Activated CD8-positive, alpha-beta memory T cell treated with anti-CD3 and anti-CD28 coated beads, Interleukin-2, amount 10 ng/mL, durations not matched to agents 7 days and 5 days (primary cell): ENCODE results near the gene ANO6. TPM values are rescaled to one million over a fixed set of nuclear protein-coding genes. Genes with fewer than 3 reads are reported as not detected.
A peak's percentile ranks its signal among the peaks of the same experiment; 100 is the strongest.
"Not testable (repeated sequence)": the region's sequence is repeated elsewhere in the genome, so short reads cannot be mapped to it uniquely, and the experiment has no call there.

Source experiments
- ATAC-seq: fragments of 150-1000 bp; cut with Tn5 transposase; one replicate; pipeline ENCODE4 v1.10.0; 2021; ENCODE audit warnings: moderate library complexity
- CTCF ChIA-PET: fragments of 350-600 bp; sonication (Branson Sonifier 250); formaldehyde crosslinking; loops from one replicate; lab custom pipeline; 2021; ENCODE audit warnings: antibody characterized with exemption; lab: Charles Lee
- DNase-seq: peaks from one replicate; pipeline ENCODE4 v3.0.0-alpha.2; 2020
- H3K27ac Mint-ChIP-seq: one replicate; pipeline ENCODE4 v1.8.0; 2021; ENCODE audit warnings: mild to moderate bottlenecking, mixed read lengths
- H3K27me3 Mint-ChIP-seq: one replicate; pipeline ENCODE4 v1.8.0; 2021; ENCODE audit warnings: mixed read lengths
- H3K36me3 Mint-ChIP-seq: one replicate; pipeline ENCODE4 v1.8.0; 2021; ENCODE audit warnings: mild to moderate bottlenecking, mixed read lengths
- H3K4me1 Mint-ChIP-seq: one replicate; pipeline ENCODE4 v1.8.0; 2021; ENCODE audit warnings: mixed read lengths
- H3K4me3 Mint-ChIP-seq: one replicate; pipeline ENCODE4 v1.8.0; 2021; ENCODE audit warnings: mild to moderate bottlenecking, moderate library complexity, mixed read lengths
- H3K9me3 Mint-ChIP-seq: one replicate; pipeline ENCODE4 v1.8.0; 2022; ENCODE audit warnings: low read depth, mixed read lengths
- total RNA-seq, 2 experiments: library from RNA; stranded (reverse); gene quantifications; one replicate each; pipeline ENCODE4 v1.2.3, GENCODE V29; 2021

ANO6 gene
- total RNA-seq, 2 experiments from 2014 or later: 21.7 to 22.6 TPM

DNA sequence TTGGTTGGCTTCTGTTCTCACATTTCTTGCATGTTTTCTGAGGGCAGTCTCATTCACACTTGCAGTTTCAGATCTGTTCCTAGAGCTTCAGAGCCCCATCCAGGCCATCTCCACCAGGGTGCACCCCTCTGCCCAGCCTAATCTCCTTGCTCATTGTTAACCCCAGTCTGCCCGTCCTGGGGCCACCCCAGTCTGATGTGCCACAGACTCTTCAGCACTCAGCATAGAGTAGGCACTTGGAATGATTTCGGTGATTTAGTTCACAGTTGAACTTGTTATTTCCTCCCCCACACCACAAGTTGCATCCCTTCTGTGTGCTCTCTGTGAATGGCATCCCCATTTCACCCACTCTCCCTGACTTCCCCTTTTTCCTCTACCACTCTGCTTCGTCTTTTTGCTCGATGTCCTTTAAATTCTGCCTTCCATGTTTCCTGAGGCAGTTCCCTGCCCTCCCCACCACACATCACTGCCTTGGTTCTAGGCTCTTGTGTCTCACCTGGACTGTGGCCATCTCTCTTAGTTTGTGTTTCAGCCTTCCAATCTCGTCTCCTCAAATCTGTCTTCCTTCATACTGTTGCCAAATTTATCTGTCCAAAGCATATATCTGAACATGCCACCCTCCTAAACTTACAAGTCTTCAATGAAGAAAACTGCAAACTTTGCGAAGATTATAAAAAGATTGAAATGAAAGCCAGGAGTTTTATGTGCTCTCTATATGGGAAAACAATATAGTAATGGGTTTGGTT lies 41.5 kb downstream of the ANO6 start:
- Mint-ChIP-seq H3K27me3 (no peaks in the 10 kb centered on the region), H3K4me1 (peaks cover 12% of the 10 kb centered on the region), H3K27ac (no peak overlapping the region), H3K36me3 (peaks cover 5% of the 10 kb centered on the region), H3K4me3 (no peak overlapping the region), H3K9me3 (no peaks in the 10 kb centered on the region)
- CTCF ChIA-PET: interaction anchor here (0.5 kb wide), 1 partner anchor 313 kb away, joined by 3 read pairs; no protein-coding TSS in a partner anchor
- ATAC-seq (peak; percentile 45), DNase-seq (no peak)

DNA sequence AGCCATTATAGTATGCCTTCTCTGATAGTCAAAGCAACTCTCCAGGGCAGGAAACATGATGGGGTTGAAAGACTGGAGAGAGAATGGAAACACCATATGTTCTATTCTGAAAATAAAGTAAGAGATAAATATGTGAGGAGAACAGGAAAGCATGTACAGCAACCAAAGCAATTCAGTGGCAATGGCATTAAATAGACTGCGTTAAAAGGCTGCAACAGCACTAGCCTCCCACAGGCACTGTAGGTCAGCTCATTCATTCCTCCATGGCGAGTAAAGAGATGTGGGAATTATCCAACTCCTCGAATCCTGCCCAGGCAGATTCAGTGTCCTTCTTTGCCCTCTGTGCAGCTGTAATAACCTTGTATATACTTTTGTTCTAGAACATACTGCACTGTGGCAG lies 43.8 kb downstream of the ANO6 start:
- CTCF ChIA-PET: no interaction called here
- Mint-ChIP-seq H3K36me3 (peaks cover 9% of the 10 kb centered on the region), H3K9me3 (no peaks in the 10 kb centered on the region), H3K4me3 (no peak overlapping the region), H3K27ac (no peak overlapping the region), H3K27me3 (no peaks in the 10 kb centered on the region), H3K4me1 (peaks cover 12% of the 10 kb centered on the region)
- DNase-seq (no peak), ATAC-seq (no peak)

DNA sequence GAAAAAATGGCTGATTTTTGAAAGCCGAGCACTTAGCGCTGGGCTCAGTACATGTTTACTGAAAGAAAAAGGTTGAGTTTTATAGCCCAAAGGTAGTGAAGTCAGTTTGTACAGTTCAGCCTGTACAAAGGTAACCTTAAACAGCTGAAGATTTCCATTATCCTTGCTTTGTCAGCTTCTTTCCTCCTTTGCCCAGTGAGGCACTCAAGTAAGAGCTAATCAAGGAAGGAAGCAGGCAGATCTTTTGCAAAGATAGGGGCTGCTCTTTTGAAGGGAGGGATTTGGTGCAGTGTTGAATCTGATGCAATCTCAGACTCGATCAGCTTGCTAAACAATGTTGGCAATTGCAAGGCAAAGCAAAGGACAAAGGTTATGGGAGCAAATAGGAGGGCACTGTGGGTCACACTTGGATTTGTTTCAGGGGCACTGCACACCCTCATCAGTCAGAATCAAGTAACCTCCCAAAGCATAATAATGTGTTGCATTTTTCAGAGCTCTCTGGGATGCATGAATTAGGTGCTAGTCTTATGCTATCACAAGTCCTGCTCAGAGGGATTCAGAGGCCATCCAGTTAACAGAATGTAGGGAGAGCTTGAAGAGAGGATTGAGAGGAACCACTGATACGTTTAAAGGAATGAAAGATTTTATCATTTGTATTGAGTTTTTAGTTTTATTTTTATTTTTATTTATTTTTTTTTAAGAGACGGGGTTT lies 44.4 kb downstream of the ANO6 start:
- Mint-ChIP-seq H3K4me1 (peaks cover 12% of the 10 kb centered on the region), H3K4me3 (no peak overlapping the region), H3K27ac (no peak overlapping the region), H3K9me3 (no peaks in the 10 kb centered on the region), H3K36me3 (peaks cover 9% of the 10 kb centered on the region), H3K27me3 (no peaks in the 10 kb centered on the region)
- CTCF ChIA-PET: no interaction called here
- ATAC-seq (no peak), DNase-seq (no peak)

DNA sequence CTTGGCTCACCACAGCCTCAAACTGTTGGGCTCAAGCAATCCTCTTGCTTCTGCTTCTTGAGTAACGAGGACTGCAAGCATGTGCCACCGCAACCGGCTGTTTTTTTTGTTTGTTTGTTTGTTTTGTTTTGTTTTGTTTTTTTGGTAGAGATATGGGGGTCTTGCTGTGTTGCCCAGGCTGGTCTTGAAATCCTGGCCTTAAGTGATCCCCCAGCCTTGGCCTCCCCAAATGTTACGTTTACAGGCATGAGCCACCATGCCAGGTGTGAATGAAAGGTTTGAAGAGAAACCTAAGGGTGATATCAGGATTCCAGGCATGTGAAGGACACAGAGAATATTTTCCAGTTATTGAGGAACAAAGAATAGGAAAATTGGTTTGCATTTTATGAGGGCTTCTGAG lies 45.0 kb downstream of the ANO6 start:
- CTCF ChIA-PET: no interaction called here
- Mint-ChIP-seq H3K36me3 (peaks cover 9% of the 10 kb centered on the region), H3K9me3 (no peaks in the 10 kb centered on the region), H3K4me1 (peaks cover 12% of the 10 kb centered on the region), H3K27me3 (no peaks in the 10 kb centered on the region), H3K27ac (no peak overlapping the region), H3K4me3 (no peak overlapping the region)
- DNase-seq: no peak
- ATAC-seq: no peak

DNA sequence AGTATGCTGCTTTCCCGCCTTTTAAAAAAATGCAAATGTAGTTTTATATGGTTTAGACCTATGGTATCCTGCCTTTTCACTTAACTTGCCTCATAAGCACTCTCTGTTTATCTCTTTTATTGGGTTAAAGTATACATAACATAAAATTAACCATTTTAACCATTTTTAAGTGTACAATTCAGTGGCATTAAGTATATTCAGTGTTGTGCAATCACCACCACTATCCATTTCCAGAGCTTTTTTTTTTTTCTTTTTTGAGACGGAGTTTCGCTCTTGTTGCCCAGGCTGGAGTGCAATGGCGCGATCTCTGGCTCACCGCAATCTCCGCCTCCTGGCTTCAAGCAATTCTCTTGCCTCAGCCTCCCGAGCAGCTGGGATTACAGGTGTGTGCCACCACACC lies 46.3 kb downstream of the ANO6 start:
- CTCF ChIA-PET, H3K36me3 Mint-ChIP-seq: not testable (repeated sequence)

DNA sequence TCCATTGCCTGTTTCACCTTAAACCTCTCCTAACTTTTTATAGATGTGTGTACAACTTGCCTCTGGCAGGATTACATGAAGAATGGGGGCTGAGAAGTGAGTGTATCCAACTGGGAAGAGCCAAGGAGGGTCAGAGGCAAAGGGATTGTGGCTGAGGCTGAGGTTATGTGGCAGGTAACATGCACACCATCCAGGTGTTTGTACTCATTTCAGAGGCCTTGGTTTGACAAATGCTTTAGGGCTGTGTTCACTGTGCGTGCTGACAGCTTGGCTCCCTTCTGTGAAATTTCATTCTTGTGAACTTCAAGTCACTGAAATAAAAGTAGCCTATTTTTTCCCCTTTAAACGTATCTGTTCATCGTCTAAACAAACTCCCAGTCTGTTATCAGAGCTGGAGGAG lies 47.7 kb downstream of the ANO6 start:
- CTCF ChIA-PET: interaction anchor here (0.7 kb wide), 1 partner anchor 73 kb away, joined by 3 read pairs; no protein-coding TSS in a partner anchor
- Mint-ChIP-seq H3K4me3 (no peak overlapping the region), H3K36me3 (peaks cover 9% of the 10 kb centered on the region), H3K4me1 (peaks cover 3% of the 10 kb centered on the region), H3K27me3 (no peaks in the 10 kb centered on the region), H3K27ac (no peak overlapping the region), H3K9me3 (no peaks in the 10 kb centered on the region)
- no peak for DNase-seq
- no peak for ATAC-seq

More for the DNA sequence above, 46.3 kb downstream of the ANO6 start:
- H3K27ac Mint-ChIP-seq, H3K4me1 Mint-ChIP-seq, ATAC-seq, H3K4me3 Mint-ChIP-seq, H3K27me3 Mint-ChIP-seq, DNase-seq, H3K9me3 Mint-ChIP-seq: not testable (repeated sequence)

DNA sequence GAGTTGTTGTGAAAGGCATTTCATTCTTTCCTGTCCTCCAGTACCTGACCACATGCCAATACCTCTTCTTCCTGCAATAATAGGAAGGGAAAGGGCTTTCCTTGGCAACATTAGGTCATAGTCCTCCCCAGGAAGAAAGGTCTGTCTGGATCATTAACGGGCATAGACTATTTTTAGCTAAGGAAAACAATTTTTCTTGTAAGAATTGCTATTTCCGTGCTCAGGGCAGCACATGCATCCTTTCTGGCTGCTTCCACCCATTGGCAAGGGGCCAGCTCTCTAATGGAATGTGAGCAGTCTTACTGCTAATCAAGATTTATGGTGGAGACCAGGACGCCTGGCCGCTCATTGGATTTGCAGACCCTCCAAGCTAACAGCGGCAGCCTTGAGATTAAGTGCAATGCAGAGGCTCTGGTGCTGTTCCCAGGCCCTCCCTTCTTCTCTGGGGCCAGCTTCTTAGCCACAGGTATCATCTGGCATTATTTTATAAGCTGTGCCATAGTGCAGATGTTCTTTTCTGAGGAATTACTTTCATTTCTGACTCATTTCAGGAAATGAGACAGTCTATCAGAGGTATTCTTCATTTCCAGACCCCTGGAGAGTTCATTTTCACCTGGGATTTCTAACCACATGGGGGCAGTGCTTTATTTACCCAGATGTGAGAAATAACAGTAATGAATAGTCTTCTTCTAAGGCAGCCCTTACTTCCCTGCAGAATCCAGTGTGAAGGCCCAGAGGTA lies 52.9 kb downstream of the ANO6 start:
- ATAC-seq: no peak
- no peak for DNase-seq
- Mint-ChIP-seq H3K36me3 (peaks cover 8% of the 10 kb centered on the region), H3K9me3 (no peaks in the 10 kb centered on the region), H3K27me3 (no peaks in the 10 kb centered on the region), H3K4me3 (no peak overlapping the region), H3K4me1 (peaks cover 2% of the 10 kb centered on the region), H3K27ac (no peak overlapping the region)
- CTCF ChIA-PET: interaction anchor here (0.6 kb wide), 1 partner anchor 23 kb away, joined by 3 read pairs; no protein-coding TSS in a partner anchor

DNA sequence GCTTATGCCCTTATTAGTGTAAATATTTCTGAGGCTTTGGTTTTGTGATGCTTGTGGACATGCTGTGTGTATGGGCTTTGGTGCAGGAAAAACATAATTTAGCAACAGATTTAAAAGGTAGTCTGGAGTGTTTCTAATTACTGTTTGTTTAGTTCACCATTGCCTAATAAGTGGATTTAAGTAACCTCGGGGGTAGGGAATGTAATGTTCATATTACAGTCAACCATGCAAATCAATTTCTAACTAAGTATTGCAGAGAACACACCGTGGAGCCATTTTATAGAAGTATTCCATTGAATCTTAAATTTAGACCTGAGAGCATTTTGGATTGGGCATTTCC lies 53.5 kb downstream of the ANO6 start:
- Mint-ChIP-seq H3K4me3 (no peak overlapping the region), H3K4me1 (peaks cover 2% of the 10 kb centered on the region), H3K27ac (no peak overlapping the region), H3K27me3 (no peaks in the 10 kb centered on the region), H3K9me3 (no peaks in the 10 kb centered on the region), H3K36me3 (peaks cover 7% of the 10 kb centered on the region)
- CTCF ChIA-PET: interaction anchor here (0.6 kb wide), 1 partner anchor 24 kb away, joined by 3 read pairs; no protein-coding TSS in a partner anchor
- DNase-seq (no peak), ATAC-seq (no peak)

DNA sequence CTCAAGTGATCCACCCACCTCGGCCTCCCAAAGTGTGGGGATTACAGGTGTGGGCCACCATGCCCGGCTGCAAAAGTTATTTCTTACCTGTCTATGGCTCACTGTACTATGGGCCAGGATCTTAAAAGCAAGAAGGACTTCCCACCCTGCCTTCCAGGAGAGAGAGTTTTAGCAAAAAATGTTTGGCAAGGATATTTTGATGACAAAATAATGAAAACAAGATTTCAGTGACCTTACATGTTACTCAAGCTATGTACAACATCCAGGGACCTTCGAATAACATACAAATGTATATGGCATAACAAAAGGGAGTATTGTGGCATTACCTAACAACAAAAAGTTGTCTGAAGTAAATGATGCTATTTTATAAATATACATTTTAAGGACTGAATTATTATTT lies 55.1 kb downstream of the ANO6 start:
- peaks cover 7% of the 10 kb centered on the region for H3K36me3 Mint-ChIP-seq
- H3K27me3 Mint-ChIP-seq: no peaks in the 10 kb centered on the region
- no peaks in the 10 kb centered on the region for H3K9me3 Mint-ChIP-seq
- no peak overlapping the region for H3K27ac Mint-ChIP-seq
- peaks cover 2% of the 10 kb centered on the region for H3K4me1 Mint-ChIP-seq
- no peak overlapping the region for H3K4me3 Mint-ChIP-seq
- CTCF ChIA-PET: no interaction called here
- DNase-seq (no peak), ATAC-seq (no peak)

DNA sequence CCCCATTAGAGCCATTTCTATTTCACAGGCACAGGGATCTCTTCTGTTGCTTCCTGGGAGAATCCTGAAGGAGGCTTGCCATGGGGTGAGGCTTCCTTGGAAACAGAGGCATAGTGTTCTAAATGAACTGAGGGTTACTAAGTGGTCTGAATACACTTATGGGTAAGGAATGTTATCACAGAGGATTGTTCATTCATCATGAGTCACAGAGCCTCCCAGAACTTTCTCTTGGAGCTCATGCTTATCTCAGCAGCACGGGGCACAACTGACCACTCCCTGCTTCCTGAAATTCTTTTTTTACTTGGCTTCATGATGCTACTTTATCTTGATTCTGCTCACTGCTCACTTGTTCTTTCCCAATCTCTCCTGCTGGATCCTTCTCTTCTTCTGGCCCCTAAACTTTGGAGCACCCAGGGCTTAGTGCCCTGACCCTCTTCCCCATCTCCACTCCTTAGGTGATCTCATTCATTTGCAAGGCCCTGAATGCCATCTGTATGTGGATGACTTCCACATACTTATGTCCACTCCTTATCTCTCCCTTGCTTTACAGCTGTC lies 57.9 kb downstream of the ANO6 start:
- Mint-ChIP-seq H3K4me1 (no peaks in the 10 kb centered on the region), H3K36me3 (peaks cover 9% of the 10 kb centered on the region), H3K27ac (no peak overlapping the region), H3K27me3 (no peaks in the 10 kb centered on the region), H3K4me3 (no peak overlapping the region), H3K9me3 (no peaks in the 10 kb centered on the region)
- CTCF ChIA-PET: no interaction called here
- ATAC-seq (no peak), DNase-seq (no peak)

DNA sequence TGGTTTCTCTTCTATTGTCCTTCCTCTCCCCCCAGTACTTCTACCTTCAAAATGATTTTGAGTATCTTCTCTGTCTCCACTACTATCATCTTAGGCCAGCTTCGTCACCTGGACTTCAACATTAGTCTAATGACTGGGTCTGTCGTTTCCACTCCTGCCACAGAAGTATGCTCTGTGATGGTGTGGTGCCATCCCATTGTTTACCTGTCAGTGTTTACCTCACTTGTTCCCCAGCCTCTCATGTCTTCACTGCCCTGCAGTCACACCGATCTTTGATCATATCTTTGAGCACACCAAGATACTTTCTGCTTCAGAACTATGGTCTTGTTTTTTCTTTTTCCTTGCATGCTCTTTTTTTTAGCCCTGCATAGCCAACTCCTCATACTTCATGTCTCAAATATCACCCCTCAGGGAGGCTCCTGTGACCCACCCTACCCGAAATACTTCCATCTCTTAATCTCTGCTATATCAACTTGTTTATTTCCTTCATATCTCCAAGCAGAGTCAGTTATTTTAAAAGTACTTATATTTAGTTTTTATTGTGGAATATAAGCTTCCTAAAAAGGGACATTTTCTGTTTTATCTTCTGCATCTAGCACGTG lies 60.4 kb downstream of the ANO6 start:
- CTCF ChIA-PET: no interaction called here
- peaks cover under 1% of the 10 kb centered on the region for H3K9me3 Mint-ChIP-seq
- no peak for DNase-seq
- peaks cover 14% of the 10 kb centered on the region for H3K36me3 Mint-ChIP-seq
- H3K4me1 Mint-ChIP-seq: no peaks in the 10 kb centered on the region
- ATAC-seq: no peak
- no peak overlapping the region for H3K27ac Mint-ChIP-seq
- no peaks in the 10 kb centered on the region for H3K27me3 Mint-ChIP-seq
- H3K4me3 Mint-ChIP-seq: no peak overlapping the region

DNA sequence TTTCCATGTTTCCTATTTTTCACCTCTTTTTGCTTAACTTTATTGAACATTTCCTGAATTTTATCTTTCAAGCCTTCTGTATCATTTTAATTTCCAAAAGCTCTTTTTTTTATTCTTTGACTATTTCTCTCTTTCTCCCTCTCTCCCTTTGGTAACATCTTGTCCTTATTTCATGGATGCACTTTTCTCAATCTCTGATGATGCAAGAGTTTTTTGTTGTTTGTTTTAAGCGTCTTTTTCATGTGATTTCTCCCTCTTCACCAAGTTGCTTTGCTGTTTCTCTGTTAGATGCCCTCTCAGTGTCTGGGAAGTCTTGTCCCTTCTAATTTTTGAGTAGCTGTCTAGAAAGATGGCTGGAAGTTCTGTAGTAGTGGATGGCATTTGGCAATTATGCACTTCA lies 62.6 kb downstream of the ANO6 start:
- Mint-ChIP-seq H3K4me1 (no peaks in the 10 kb centered on the region), H3K9me3 (peaks cover 3% of the 10 kb centered on the region), H3K27me3 (no peaks in the 10 kb centered on the region), H3K36me3 (peaks cover 14% of the 10 kb centered on the region), H3K27ac (no peak overlapping the region), H3K4me3 (no peak overlapping the region)
- CTCF ChIA-PET: no interaction called here
- ATAC-seq (no peak), DNase-seq (no peak)
